ENCODE data around the gene DNER.

Gene DNER

DNA sequence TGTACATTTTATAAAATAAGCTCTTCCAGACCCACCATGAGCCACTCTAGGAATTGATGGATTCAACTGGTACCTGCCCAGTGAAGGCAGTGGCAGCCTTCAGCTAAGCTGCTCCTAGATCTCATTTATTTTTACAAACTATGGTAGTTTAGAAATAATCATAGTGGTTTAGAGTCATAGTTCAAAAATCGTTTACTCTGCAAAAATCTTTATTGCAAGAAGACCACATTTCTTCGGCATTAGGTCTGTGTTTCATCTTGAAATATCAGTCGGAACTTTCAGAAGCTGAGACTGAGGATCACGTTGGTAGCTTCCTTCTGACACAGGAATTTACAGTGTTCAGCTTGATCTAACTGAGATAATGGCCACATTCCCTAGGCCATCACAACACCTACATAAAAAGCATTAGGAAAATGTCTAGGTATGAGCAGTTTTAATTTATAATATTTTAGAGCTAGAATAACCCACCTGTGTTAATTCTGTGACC is 237.0 kb downstream of the DNER start:
- no peak for FAIRE-seq

DNA sequence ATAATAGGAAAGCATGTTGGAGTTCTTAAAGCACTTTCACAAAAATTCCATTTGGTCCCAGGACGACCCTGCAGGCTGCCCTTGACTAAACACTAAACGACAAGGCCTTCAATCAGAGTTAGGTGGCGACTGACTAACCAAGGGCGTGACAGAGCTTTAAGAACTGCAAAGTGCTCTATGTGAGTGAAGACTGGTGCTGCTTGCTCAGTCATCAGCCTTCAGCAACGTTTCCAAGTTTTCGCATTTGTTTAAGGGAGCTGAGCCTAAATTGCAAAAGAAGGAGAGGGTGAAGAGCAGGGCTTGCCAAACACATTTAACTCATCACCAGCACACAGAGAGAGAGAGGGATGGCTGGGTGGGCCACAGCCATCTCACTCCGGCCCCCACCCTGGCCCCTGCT is 238.6 kb downstream of the DNER start:
- FAIRE-seq, result no peak

DNA sequence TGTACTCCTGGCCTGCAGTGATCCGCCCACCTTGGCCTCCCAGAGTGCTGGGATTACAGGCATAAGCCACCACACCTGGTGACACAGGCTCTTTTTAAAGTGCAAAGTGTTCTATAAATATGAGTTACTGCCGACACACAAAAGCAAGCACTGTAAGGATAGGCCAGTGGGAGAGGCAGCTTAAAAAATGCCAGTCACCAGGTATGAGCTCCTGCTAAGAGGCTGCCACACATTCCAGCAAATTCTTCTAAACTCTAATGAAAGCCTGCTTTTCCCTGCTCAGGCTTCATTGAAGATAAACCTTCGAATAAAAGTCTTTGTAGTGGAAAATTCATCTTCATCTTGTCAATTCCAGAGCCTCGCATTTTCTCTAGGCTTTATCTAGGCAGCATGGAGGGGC is 240.2 kb downstream of the DNER start:
- FAIRE-seq, result no peak

DNA sequence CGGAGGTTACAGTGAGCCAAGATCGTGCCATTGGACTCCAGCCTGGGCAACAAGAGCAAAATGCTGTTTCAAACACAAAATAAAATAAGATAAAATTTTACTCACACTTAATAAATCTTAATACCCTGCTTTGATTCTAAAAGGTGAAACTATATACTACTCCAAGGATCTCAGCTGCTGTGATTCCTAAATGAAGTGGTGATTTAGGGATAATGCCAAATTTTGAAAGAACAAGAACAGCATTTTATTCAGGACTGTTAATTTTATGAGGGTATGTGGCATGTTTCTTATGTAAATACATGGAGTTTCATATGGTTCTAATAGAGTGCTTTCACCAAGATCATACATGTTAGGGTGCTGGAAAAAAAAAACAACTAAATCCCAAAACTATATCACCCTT is 243.6 kb downstream of the DNER start:
- FAIRE-seq, result no peak

DNA sequence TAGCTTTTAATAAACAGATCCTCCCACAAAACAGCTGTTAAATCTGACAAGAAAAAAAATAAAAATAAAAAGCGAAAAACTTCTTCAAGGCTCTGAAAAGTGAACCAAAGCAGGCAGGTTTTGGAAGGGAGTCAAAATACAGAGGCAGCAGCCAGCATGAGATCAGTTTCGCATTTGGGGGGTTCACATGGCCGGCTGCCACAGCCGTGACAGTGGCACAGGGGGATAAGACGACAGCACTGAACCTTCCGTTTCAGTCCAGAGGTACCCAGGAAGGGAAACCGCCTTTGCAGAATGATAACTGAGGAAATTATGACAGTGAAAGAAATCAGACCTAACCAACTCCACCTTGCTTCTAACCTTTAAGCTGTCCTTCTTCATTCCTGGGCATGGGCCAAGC is 246.6 kb downstream of the DNER start:
- FAIRE-seq, result no peak

DNA sequence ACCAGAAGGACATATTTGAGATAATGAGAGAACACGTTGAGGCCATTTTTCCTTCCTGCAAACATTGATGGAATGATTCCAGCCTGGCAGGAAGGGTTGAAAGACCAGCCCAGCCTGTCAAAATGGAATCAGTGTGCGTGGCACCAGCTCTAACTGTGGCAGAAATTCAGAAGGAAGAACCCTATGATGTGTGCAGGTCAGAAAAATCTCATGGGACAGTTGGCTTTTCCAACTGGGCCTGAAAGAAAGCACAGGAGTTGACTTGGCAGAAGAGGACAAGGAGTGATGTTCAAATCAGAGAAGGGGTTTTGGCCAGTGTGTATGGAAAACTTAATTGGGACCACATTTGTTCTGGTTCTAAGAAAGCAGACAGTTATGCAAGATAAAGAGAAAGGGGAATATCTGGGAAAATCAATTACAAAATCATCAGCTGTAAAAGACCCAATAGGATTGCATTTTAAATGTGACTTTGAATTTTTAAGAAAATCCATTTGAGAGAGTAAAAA is 250.5 kb downstream of the DNER start:
- FAIRE-seq, result no peak

DNA sequence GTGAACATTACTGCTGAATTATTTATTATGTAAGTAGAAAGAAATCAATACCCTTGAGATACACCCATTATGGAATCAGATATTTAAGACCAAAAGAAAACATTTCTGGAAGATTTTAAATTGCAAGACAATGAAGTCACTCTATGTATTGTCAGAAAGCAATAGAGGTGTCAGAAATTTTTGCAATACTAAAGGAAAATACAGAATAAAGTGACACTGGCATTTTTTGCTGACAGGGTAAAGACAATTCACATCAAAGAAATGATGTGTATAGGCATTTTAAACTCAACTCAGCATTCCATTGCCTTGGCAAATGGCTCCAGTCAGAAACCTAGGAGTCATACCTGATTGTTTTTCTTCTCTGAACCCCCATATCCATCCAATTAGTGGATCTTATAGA is 252.2 kb downstream of the DNER start:
- FAIRE-seq, result no peak

DNA sequence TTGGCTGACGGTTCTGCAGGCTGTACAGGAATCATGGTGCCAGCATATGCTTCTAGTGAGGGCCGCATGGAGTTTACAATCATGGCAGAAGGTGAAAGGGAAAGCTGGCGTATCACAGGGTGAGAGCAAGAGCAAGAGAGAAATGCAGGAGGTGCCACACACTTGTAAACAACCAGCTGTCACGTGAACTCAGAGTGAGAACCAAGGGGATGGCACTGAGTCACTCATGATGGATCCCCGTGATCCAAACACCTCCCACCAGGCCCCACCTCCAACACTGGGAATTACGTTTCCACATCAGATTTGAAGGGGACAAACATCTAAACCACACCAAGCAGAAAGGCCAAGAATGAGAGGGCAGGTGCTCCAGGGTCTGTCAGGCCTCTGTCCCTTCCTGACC is 258.3 kb downstream of the DNER start:
- FAIRE-seq, result no peak

DNA sequence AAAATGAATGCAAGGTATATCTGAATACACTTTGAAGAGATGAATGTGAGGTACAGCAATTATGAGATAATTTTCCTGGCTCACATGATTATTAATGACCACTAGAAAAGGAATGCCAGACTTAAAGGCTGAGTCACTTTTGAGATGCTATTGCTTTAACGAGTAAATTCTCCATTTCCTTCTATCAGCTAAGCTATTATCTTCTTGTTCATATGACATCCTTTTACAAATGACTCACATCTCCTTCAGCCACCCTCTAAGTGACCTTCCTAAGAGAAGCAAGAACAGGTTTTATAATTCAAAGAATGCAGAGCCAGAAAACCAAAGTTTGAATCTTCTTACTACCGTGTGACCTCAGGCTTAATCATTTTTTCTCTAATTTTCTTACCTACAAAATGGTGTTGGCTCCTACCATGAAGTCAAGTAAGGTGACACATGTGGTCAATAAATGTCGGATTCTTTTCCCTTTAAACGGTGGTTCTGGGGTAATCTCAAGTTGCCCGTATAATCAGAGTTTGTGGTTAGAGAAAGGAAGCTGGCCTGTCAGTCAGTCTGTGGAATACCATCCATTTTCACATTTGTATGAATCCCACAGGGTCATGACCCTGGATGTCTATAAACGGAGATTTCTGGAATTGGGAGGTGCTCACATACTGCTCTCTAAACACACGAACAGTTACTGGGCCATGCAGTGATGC is 259.3 kb downstream of the DNER start:
- FAIRE-seq, result no peak

DNA sequence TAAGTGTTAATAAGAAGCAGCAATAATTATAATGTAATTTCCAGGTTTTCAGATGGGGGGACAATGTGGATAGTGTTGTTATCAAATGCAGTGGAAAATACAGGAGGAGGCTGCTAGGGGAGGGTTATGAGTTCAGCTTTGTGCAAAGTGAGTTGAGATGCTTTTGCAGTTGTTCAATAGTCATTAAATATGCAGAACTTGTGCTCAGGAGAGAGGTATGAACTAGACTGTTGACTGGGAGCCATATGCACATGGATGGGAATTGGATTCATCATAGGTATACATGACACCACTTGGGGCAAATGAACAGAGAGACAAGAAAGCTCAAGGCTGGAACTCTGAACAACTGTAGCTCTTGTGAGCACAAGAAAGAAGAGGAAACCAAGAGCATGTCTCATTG is 261.1 kb downstream of the DNER start:
- FAIRE-seq, result no peak

DNA sequence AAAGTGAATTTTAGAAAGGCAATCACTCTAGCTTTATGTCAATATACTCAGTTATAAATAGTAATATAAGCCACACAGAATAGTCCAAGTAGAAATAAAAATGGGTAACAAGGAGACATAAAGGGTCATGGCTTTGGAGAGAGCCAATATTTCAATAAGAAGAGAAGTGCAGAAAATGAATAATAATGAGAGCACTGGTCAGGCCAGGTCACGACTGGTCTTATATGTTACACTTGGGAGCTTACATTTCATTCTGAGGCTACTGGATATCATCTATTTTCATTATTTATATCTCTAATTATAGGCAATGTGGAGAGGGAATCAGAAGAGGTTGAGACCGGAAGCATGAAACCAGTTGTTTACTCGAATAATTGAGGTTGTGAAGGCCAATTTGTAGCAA is 262.5 kb downstream of the DNER start:
- no peak for FAIRE-seq

DNA sequence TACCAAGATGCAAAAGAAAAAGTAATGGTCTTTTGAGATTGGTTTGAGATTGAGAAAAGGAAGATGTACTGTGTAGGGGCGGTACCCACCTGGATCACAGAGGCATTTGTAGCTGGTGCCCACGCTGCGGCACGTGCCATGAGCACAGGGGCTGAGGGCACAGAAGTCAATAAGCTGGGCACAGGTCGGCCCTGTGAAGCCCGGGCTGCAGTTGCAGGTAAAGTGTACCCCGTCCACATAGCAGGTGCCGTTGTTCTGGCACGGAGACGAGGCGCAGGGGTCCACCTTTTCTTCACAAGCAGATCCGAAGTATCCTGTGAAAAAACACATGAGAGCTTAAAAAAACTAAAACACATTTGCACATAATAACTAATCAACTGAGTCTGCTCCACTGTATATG is 267.1 kb downstream of the DNER start:
- FAIRE-seq, result no peak

DNA sequence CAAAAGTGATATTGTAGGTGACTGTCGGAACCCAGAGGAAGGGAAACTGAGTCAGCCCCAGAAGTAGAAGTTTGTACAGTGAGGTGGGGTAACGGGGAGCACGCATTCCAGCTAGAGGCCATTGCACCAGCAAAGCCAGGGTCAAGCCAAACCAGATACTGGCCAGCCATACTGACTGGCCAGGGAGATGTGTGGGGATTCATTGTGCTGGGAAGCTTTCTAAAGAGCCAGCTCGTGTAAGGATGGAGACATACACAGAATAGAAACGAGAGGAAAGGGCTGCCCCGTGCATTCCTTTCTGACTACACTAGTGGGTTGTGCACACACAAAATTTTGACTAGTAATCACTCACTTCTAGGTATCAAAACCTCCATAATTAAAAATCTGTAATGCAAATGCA is 268.0 kb downstream of the DNER start:
- FAIRE-seq, result no peak

DNA sequence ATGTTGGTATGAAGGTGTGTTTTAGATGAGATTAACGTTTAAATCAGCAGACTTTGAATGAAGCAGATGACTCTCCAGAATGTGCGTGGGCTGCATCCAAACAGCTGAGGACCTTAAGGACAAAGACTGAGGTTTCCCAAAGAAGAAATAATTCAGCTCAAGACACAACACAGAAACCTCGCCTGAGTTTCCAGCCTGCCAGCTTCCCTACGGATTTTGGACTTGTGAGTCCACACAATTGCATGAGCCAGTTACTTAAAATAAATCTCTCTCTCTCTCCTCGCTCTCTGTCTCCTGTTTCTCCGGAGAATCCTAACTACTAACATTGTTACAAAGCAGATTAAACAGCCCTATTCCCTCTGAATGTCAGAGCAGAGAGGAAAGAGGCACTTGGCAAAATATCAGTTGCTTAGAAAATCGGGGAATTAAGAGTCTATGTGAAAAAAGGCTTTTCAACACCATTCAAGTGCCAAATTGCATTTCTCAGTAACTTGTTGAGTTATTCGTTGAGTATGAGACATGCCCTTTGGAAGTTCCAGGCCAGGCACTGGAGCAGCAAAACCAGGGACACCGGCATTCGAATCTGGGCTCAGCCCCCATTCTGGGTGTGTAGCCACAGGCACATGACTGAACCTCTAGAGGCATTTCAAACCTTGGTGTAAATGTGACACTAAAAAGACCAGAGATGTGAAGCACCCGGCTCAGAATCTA is 268.7 kb downstream of the DNER start:
- no peak for FAIRE-seq

DNA sequence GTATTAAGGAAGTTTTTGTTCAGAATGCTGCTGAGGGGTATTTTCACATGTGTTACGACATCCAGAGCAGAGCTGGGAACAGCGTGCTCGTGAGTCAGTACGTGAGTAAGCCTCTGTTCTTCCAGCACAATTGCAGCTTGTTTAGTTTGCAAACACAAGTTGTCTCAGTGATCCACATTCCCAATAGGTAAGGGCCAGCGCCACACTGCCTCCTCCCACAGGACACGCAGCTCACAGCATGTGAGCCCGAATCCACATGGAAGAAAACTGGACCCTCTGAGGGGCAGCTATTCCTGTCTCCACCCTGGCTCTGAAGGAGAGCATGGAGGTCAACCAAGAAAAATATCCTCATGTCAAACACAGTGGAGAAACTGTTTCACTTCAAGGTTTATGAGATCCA is 269.3 kb downstream of the DNER start:
- no peak for FAIRE-seq

DNA sequence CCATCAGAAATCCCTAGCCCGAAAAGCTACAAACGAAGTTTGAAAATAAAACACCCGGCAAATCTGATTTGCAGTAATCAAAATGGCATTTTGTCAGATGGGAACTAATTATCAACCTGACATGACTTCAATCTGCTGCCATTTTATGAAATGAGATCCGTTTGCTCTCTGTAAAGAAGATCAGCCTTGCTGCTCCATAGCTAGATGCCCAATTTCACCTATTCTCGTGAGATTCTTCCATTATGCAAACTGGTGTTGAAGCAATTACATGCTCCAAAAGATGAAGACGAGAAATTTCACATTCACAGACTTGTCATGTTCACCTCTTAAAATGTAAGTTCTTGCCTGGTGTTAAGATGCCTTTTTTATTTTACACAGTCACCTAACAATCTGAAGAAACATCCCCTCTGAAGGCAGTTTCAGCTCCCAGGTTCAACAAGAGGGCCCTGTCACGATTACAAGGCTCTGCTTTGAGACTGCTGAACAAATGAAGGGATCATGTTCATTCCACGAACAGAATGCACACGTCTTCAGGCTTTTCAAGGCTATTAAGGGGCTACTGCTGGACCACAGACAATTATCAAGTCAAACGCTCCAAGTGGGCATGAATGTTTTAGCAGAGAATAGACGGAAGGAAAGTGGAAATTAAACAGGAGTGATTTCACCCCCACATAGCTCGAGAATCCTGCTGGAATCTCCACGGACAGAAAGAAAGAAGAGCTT is 270.6 kb downstream of the DNER start:
- no peak for FAIRE-seq

DNA sequence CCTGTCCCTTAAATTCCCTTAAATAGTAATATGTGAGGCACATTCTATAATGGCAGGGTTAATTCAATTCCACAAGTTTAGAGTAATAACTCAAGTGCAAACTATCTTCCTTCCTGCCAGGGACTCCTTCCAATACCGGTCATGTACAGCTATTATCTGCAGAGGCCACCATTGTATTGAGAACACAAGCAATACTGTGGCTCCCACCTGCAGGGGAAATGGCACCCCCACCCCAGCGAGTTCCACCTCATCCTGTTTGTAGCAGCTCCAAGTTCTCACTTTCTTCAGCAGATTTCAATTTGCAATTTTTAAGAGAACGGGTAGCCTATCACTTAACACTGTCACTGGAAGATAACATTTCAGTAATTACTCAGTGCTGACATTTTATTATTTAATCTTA is 271.2 kb downstream of the DNER start:
- no peak for FAIRE-seq

DNA sequence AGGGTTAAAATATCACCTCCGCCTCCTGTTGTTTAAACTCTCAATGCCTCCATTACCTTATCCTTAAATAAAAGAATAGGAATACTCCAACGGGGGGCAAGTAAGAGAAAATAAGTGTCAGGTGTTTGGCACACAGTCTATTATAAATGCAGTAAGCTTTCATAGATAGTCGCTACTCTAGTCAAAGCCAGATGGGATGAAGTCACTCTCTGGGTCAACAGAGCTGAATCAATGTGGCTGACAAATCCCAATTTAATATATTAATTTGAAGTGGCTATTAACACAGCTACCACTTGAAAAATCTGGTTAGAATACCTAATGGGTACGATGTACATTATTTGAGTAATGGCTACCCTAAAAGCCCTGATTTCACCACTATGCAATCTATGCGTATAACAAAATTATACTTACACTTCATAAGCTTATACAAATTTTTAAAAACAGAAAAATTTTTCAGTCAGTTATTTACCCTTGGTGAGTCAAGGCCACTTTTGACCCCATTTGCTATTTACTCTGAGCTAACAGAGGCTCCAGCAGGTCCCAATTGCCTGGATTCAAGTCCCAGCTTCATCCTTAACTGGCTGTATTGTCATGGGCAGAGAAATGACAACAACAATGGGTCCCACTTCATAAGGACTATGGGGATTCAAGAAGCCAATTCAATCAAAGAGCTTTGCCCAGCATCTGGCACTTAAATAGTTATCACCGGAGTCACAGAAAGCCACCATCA is 275.8 kb downstream of the DNER start:
- FAIRE-seq, result no peak

DNA sequence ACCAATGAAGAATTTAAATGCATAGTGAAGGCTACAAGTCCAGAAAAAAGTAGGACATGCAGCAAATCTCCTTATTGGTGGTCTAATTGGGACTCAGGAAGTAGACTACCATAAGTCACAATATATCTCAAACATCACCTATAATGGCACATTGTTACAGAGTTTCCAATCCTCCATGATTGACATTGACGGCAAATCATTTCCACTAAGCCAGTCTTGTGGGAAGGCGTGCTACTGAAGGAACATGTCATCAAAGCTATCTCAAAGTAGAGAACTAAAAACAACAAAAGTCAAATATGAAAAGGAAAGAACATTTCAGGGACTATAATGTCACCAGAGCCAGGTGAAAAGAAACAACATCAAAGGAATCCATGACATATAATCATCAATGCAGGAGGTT is 276.9 kb downstream of the DNER start:
- no peak for FAIRE-seq

DNA sequence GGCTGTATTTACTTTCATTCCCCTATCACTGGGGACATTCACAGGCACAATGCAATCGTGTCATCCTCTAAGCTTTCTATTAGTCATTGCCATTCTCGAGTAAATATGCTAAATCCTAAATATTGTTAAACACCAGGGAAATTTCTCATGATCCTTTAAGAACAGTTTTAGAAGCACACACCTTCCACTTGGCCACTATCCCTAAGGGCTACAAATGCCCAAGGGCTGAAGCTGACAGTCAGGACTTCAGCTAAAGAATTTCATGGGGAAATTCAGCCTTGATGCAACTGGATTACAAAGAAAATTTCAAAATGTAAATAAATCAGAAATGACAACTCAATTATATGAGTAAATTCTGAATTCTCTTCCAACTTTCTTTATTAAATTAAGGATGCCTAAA is 280.2 kb downstream of the DNER start:
- FAIRE-seq, result no peak

DNA sequence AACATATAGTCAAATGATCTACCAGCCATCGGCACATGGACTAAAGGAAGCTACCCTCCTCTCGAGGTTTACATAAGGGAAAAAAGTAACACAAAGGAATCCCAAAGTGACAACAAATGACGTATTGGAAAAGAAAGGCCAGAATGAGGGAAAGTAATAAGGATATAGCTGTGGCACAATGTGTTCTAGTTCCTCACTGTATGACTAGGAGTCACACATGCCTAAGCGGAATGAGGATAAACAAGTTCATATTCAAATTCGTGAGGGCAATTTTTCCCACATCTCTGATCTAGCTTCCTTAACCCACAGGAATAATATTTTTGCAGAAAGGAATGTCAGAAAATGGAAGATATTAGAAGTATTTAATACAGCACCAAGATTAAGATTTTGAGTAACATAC is 281.0 kb downstream of the DNER start:
- no peak for FAIRE-seq

DNA sequence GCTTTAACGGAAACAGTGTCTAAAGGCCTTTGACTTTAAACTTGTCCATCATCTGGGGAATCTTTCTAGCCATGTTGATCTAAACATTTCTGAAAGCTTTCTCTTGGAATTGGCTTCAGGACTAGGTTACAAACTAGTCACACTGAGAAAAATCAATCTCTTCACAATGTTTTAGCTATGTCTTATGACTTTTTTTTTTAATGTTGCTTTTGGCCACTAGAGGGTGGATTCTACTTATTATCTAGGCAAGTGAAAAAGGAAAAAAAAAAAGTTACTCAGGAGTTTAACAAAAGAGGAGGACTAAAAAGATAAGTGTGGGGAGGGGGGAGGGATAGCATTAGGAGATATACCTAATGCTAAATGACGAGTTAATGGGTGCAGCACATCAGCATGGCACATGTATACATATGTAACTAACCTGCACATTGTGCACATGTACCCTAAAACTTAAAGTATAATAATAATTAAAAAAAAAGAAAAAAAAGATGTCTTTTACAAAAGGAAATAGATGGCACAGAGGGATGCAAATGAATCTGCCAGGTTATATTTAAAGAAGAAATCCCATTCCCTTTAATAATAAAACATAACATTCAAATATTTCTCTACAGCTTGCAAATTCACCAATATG is 282.9 kb downstream of the DNER start:
- no peak for FAIRE-seq

DNA sequence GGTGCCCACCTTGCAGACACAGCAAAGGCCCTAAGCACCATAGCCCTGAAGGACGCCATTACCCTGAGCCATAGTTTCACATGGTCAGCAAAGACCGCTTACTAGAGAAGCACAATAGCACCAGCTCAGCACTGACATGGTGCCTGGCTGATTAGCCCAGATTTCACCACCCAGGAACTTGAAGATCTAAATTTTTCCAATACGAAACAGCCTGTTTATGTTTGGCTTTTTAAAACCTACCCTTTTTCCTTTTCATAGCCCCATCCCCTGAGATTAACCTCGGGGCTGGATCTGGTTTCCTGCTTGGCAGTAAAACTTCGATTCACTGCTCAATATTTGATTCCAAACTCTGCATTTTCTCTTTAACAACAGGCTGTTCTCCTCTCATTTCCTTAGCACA is 284.8 kb downstream of the DNER start:
- FAIRE-seq, result no peak

Measured in colon (tissue), 2 donors.